Upper lobe of left lung (tissue), 6 donors: ENCODE results near the gene CARTPT. TPM values are rescaled to one million over a fixed set of nuclear protein-coding genes. Genes with fewer than 3 reads are reported as not detected.

Source experiments
- ATAC-seq, 2 donors: fragments of 200-7000 bp; cut with Tn5 transposase; one replicate each; pipeline ENCODE4 v1.9.1; 2022; ENCODE audit warnings: mild to moderate bottlenecking in 2 of 2, moderate library complexity in 2 of 2; ENCODE audit not compliant: low FRiP score in 2 of 2
- DNase-seq, 2 donors: peaks; one replicate each; pipeline ENCODE4 v3.0.0-alpha.2; 2019 to 2020
- H3K27ac ChIP-seq, 4 donors: fragments of 200-600 bp; sonication (generic); one replicate each; pipeline ENCODE4 v1.5.1; 2016 to 2019
- H3K27me3 ChIP-seq, 4 donors: fragments of 200-600 bp; sonication (generic); one replicate each; pipeline ENCODE4 v1.5.1; 2017 to 2019
- H3K36me3 ChIP-seq, 4 donors: fragments of 200-600 bp; sonication (generic); one replicate each; pipeline ENCODE4 v1.5.1; 2016 to 2019
- H3K4me1 ChIP-seq, 4 donors: fragments of 200-600 bp; sonication (generic); one replicate each; pipeline ENCODE4 v1.5.1; 2018 to 2019
- H3K4me3 ChIP-seq, 4 donors: fragments of 200-600 bp; sonication (generic); one replicate each; pipeline ENCODE4 v1.5.1; 2017 to 2019; ENCODE audit warnings: mild to moderate bottlenecking in 2 of 4, moderate library complexity in 1 of 4
- H3K9me3 ChIP-seq, 4 donors: fragments of 200-600 bp; sonication (generic); one replicate each; pipeline ENCODE4 v1.5.1; 2018 to 2019
- CTCF ChIP-seq, 6 experiments: fragments of 450-650 bp in 4 of 6; fragments of 200-600 bp in 2 of 6; sonication (generic) in 2 of 6; IDR thresholded peaks; one replicate each; pipeline ENCODE4 v1.5.1; 2016 to 2019; ENCODE audit warnings: antibody characterized with exemption in 6 of 6
- EP300 ChIP-seq, 4 donors: sonication (generic); formaldehyde crosslinking; IDR thresholded peaks; one replicate each; pipeline ENCODE4 v1.5.1; 2017; ENCODE audit warnings: antibody characterized with exemption in 4 of 4, control low read depth in 2 of 4
- POLR2A ChIP-seq, 4 donors: fragments of 450-650 bp; IDR thresholded peaks; one replicate each; pipeline ENCODE4 v1.5.1; 2016 to 2017; ENCODE audit warnings: antibody characterized with exemption in 4 of 4, mild to moderate bottlenecking in 2 of 4
- POLR2AphosphoS5 ChIP-seq, 2 donors: sonication (generic); formaldehyde crosslinking; IDR thresholded peaks; one replicate each; pipeline ENCODE4 v1.5.1; 2017; ENCODE audit warnings: antibody characterized with exemption in 2 of 2
- WGBS, 2 donors: methylation state at CpG; one replicate each; pipeline ENCODE4 v1.1.5; 2017 to 2018; 5-methylcytosine and 5-hydroxymethylcytosine counted together
- total RNA-seq, 6 donors: library from RNA; depleted of rRNA in 4 of 6; stranded (reverse); fragments of >200 nt in 4 of 6; gene quantifications; one replicate each; pipeline versions ENCODE4 v1.1.0 to v1.2.1, GENCODE V29; 2016 to 2021
- donor health status: DM: no; HTN: no; CAD: no; lungs with moderate emphysema.
- donor health status: DM: no; HTN: yes; CAD: no; lungs with severe emphysema.

CARTPT gene
- total RNA-seq, 6 donors from 2014 or later = 0.69 TPM; not detected in 5

GRCh38 chr5:71748360-71748759 lies 29.3 kb downstream of the CARTPT start:
- Histone ChIP-seq H3K9me3 (no peaks in the 10 kb centered on the region), H3K4me1 (no peaks in the 10 kb centered on the region), H3K36me3 (no peaks in the 10 kb centered on the region), H3K27me3 (no peaks in the 10 kb centered on the region), H3K27ac (no peak overlapping the region), H3K4me3 (no peak overlapping the region)
- no peak for ATAC-seq
- TF ChIP-seq POLR2AphosphoS5 (IDR thresholded peaks at IDR 0.05) (no peak), EP300 (IDR thresholded peaks at IDR 0.05) (no peak), CTCF (IDR thresholded peaks at IDR 0.05) (no peak), POLR2A (IDR thresholded peaks at IDR 0.05) (no peak)
- 75 to 79% methylated on average over 11 of the region's 11 CpGs for WGBS, 2 donors
- DNase-seq = peak; percentile 11 to 30

DNA sequence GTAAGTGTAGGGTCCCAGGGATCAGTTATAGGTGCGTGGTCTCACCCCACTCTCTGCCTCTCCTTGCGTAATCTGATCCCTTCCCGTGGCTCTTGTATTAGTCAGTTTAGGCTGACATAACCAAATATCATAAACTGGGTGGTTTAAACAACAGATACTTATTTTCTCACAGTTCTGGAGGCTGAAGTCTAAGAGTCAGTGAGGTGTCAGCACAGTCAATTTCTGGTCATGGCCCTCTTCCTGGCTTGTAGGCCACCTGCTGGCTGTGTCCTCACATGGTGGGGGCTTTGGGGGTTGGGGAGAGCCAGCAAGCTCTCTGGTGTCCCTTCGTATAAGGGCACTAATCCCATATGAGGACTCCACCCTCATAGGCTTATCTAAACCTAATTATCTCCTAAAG lies 32.3 kb downstream of the CARTPT start:
- Histone ChIP-seq H3K36me3 (no peaks in the 10 kb centered on the region), H3K4me3 (no peak overlapping the region), H3K27ac (no peak overlapping the region), H3K27me3 (no peaks in the 10 kb centered on the region), H3K9me3 (no peaks in the 10 kb centered on the region), H3K4me1 (no peaks in the 10 kb centered on the region)
- 75 to 83% methylated on average over 3 to 4 of the region's 4 CpGs for WGBS, 2 donors
- ATAC-seq = no peak
- TF ChIP-seq EP300 (IDR thresholded peaks at IDR 0.05) = no peak
- no peak for TF ChIP-seq POLR2AphosphoS5 (IDR thresholded peaks at IDR 0.05)
- no peak for TF ChIP-seq POLR2A (IDR thresholded peaks at IDR 0.05)
- TF ChIP-seq CTCF (IDR thresholded peaks at IDR 0.05) = no peak
- no peak for DNase-seq

GRCh38 chr5:71752441-71753190 lies 33.5 kb downstream of the CARTPT start:
- H3K9me3 ChIP-seq = no peaks in the 10 kb centered on the region
- 70 to 75% methylated on average over 4 of the region's 4 CpGs for WGBS, 2 donors
- no peaks in the 10 kb centered on the region for H3K36me3 ChIP-seq
- DNase-seq = no peak
- peaks cover 0 to 2% (median 0%) of the 10 kb centered on the region in 4 donors for H3K4me1 ChIP-seq
- no peak for TF ChIP-seq EP300 (IDR thresholded peaks at IDR 0.05)
- TF ChIP-seq CTCF (IDR thresholded peaks at IDR 0.05) = no peak
- H3K27ac ChIP-seq = no peak overlapping the region
- ATAC-seq = no peak
- H3K27me3 ChIP-seq = no peaks in the 10 kb centered on the region
- H3K4me3 ChIP-seq = no peak overlapping the region

DNA sequence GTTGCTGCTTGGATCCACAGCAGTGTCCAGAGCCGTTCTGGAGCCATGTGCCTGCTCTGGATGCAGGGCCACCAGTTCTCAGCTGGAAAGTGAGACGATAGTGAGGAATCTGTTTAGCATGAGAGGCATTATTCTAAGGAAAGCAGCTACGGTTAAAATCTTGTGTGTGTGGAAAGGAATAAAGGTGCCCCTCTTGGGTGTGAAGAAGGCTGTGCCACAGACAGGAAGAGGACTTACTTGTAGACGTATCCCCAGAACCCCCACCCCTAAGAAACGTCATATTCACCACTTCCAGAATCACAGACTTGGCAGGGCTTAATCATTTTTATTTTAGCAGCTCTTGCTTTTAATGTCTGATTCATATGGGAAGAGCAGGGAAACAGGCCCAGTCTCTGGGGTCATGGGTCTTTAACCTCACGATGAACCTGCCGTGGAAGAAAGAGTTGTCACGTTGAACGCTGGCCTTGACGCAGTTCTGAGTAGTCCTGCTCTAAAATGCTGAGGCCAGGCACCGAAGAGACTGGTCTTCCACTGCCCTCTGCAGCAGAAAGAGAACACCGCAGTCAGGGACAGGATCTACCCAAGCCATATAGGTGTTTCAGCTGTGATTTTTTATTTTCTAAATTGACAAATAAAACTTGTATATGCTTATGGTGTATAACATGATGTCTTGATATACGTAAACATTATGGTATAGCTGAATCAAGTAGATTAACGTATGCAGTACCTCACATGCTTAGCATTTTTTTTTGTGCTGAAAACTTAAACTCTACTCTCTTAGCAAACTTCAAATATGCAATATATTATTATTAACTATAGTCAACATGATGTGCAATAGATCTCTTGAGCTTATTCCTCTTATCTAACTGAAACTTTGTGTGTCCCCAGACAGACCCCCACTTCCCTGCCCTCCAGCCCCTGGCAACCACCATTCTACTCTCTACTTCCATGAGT lies 38.8 kb downstream of the CARTPT start:
- ATAC-seq = peak; percentile 83 to 90
- WGBS, 2 donors = 23 to 24% methylated on average over 14 of the region's 14 CpGs
- TF ChIP-seq EP300 (IDR thresholded peaks at IDR 0.05) = no peak
- TF ChIP-seq CTCF (IDR thresholded peaks at IDR 0.05) = peak in 5 of 6 experiments; percentile 33 to 62 (median 49)
- no peak for TF ChIP-seq POLR2AphosphoS5 (IDR thresholded peaks at IDR 0.05)
- Histone ChIP-seq H3K27me3 (no peaks in the 10 kb centered on the region), H3K9me3 (no peaks in the 10 kb centered on the region), H3K4me1 (peaks cover 0 to 5% (median 0%) of the 10 kb centered on the region in 4 donors), H3K4me3 (peak overlapping the region in 1 of 4 donors; percentile 19), H3K27ac (no peak overlapping the region), H3K36me3 (no peaks in the 10 kb centered on the region)
- peak in 1 of 2 donors; percentile 34 for DNase-seq
